Left forelimb (tissue), 1 donor: Measurements from ENCODE around the gene SP8.

ENCODE experiments used
- DNase-seq: peaks from one replicate; pipeline ENCODE4 v3.0.0-alpha.2; 2018; ENCODE audit warnings: low spot score

Gene SP8

DNA sequence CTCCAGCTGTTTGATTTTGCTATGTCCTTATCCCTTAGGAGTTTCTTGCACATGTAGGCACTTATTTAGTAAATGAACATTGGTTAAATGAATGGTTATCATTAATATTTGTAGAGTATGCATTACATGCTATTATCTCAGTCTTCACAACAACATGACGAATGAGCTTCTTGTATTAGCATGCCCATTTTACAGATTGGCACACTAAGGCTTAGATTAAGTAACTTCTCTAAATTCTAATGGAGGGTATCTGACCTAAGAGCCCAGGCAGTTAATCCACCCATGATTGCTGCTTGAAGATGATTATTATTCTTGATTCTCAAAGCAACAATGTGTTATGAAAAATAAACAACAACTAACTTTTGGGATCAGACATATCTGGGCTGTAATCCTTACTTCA is 32.7 kb downstream of the SP8 start:
- no peak for DNase-seq

DNA sequence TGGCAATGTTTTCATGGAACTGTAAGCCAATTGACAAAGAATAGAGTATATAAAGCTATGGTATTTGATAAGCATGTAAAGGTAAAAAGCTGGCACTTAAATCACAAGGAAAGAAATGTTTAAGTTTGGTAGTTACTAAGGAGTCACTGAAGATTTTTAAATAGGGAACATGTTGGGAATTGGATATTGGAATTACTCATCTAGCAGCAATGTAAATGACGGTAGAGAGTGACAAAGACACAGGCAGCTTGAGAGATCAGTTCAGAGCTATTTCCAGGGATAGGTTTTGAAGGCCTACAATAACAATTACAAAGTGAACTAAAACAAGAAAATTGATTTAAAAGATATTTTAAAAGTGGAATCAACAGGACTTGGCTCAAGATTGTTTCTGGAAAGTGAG is 36.8 kb downstream of the SP8 start:
- DNase-seq: no peak

DNA sequence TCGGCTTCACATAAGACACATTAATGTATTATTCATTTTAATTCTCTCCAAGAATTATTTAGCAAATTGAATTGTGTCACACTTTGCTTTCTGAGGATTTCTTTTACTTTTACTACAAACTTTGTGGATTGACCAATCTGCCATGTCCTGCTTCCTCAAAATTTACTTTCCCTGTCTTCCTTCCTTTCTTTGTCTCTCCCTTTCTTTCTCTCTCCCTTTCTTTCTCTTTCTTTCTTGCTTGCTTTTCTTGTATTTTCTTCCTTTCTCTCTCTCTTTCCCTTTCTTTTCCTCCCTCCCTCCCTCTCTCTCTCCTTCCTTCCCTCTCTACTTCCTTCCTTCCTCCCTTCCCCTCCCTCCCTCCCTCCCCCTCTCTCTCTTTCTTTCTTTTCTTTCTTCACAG is 37.8 kb downstream of the SP8 start:
- no peak for DNase-seq

DNA sequence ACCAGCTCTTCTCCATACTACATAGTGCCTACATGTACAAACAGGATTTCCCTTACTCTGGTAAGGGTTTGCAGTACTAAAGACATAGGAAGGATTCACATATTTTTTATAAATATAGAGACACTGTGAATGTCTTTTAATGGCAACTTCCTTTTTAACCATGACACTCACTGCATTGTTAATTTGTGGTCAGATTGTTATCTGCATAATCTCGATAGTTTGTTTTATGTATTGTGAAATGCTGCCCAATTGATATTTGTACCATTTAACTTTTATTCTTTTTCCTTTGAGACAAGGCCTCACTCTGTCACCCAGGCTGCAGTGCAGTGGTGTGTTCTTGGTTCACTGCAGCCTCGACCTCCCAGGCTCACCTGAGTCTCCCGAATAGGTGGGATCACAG is 39.7 kb downstream of the SP8 start:
- no peak for DNase-seq

DNA sequence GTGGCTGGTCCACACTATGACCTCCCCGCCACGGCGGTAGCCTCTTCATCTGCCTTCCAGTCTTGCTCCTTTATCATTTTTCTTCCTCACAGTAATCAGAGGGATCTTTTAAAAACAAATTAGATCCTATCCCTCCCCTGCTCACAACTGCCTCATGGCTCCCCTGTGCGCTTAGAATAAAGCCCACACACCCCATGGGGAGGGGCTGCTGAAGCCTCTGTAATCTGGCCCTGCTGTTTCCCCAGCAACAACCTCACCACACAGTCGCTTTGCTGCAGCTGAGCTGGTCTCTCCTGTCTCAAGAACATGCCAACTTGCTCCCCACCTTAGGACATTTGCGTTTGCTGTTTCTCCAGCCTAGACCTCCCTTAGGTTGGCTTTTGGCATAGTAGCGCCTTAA is 41.0 kb downstream of the SP8 start:
- DNase-seq: no peak

DNA sequence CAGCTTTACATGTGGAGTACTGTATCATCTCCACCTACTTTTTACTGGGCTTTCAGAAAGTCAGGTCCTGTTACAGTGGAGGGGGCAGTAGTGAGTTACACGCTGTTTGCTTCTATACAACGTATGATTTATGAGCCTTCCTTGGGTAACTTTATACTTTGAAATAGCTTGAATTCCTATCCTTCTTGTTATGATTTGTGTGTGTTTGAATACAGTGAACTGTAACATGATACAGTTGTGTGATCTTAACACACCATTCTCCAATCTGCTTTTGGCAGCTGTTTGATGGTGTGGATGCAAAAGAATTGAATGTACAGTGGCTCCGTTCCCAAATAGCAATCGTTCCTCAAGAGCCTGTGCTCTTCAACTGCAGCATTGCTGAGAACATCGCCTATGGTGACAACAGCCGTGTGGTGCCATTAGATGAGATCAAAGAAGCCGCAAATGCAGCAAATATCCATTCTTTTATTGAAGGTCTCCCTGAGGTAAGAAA is 41.7 kb downstream of the SP8 start:
- DNase-seq: no peak

DNA sequence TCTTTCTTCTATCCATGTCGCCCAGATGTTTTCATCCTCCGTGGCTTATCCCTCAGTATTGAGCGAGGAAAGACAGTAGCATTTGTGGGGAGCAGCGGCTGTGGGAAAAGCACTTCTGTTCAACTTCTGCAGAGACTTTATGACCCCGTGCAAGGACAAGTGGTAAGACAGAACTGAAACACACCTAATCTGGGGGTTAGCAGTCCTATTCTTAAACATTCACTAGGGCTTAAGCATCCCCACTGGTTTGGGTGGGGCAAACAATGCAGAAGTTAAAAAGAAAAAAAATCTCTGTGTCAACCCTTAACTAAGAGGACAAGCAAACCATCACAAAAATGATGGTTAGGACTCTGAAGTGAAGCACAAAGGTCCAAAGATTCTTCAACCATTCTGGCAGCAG is 43.8 kb downstream of the SP8 start:
- DNase-seq: no peak

DNA sequence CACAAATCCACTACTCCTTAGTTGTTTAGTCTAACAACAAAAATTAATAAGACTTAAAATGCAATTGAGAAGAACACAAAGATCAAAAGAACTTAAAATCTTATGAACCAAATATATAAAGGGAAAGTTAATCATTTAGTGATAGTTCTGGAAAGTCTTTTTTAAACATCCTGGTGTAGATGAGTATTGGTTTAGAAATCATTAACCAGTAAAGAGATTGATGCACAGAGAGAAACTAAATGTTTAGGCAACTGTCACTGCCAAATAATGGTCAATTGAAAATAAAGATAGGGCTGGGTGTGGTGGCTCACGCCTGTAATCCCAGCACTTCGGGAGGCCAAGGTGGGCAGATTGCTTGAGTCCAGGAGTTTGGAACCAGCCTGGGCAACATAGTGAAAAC is 44.9 kb downstream of the SP8 start:
- DNase-seq: no peak

DNA sequence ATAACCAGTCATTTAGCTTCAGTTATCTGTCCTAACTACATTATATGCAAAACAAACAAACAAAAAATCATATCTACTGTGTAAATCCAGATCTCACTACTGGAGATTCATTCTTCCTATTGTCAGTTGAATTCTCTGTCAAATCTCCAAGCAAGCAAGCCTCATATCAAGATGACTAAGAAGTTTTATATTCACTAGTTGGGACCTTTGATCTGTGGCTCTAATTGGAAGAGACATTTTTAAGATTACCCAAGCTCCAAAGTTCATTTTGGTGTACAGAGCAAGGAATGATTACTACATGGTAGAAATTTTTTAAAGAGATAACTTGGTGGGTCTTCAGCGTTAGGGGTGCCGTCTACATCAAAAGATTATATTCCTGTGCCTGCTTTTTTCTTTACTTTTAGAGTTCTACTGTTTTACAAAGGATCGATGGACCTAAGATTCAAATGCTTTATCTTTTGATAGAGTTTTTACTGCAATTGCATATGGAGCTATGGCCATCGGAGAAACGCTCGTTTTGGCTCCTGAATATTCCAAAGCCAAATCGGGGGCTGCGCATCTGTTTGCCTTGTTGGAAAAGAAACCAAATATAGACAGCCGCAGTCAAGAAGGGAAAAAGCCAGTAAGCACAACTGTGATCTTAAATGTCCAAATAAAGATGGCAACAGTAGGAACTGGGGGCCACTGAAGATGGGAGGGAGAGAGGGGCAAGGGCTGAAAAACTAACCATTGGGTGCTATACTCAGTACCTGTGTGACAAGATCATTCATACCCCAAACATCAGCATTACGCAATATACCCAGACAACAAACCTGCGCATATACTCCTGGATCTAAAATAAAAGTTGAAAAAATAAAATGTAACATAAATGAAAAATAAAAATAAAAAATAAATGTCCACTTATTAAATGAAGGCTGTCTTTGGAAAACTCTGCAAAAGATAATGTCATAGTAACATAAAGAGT is 47.9 kb downstream of the SP8 start:
- no peak for DNase-seq

DNA sequence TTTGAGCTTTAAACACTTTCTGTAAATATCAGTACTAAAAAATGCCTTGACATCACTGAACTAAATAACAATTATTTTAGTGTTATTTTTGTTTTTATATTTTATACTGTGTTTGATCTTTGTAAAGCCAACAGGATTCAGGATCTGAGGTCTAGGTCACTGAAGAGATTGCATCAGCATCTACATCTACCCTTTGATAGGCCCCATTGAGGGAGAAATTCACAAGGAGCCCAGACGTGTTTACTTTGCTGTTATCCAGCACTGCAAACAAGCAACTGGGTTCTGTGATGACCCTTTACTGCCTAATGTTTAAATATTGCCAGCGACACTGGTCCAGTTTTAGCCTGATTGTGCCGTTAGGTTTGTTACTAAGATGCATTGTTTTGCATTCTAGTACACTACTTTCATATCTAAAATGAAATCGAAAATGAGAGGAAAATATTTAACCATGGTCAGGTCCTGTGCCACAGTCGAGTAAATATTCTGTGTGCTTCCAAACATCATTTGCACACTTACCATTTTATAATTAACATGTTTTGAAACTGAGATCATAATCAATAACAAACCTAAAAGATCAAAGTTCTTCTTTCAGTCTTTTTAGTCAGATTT is 48.7 kb downstream of the SP8 start:
- DNase-seq: no peak

DNA sequence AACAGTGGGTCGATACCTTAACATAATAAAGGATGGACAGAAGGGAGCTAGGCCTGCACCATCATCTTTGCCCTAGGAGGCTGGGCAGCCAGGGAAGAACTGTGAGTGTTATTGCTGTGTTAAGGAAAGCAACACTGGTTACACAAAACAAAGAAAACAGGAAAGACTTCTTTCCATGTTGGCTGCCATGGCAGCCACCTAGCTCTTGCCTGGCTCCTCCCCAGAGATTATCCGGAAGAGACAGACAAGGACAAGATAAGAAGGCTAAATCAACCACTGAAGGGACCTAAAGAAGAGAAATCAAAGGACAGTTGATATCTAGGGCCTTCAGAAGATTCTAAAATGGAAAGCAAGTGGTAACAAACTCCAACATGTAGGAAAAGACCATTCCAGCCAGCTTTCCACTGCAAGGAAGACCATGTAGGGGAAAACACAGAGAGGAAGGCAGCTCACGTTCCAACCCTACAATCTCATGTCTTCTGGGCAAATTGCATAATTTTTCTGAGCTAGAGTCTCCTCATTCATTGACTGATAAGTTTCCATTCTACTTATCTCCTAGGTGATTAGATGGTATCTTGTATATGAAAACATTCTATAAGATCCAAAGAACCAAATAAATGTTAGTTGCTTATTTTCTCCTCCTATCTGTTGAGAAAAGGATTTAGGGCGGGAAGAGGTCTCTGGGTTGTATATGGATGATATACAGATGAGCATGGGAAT is 51.2 kb downstream of the SP8 start:
- no peak for DNase-seq
